ENCODE data around the gene GTF3C2. TPM values are rescaled to one million over a fixed set of nuclear protein-coding genes. Genes with fewer than 3 reads are reported as not detected.

GTF3C2 gene
- total and polyA plus RNA-seq, 12 donors: 30.6 to 73.9 (median 51.3) TPM

DNA sequence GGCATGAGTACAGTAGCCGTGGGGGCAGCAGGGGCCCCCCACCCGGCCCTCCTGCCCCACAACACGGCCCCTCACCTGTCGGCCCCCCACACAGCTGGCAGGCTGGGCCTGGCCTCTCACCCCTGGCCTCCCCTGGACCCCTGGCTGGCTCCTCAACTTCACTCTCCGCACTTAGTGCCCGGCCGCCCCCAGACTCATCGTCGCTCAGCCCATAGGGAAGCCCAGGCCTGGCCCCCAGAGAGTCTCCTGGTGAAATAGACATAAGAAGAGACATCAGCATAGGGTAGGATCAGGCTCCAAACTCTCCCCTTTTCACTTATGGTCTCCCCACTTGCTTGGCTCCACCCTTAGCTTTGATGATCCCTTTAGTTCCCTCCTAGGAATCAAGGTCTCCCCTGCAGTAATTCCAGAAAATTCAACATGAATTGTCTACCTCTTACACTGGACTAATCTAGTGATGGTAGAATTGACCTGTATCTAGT is 22.3 kb upstream of the GTF3C2 start:
- no peaks in the 10 kb centered on the region for H3K9me3 ChIP-seq (replicated peaks in 1 of 3)
- WGBS, 4 donors: 70 to 95% (median 82%) methylated on average over 6 to 9 of the region's 9 CpGs; no CpG with 5 or more reads in 1 of the 4 donors
- peak overlapping the region in 3 of 5 donors; percentile 56 to 94 (median 82) for H3K27ac ChIP-seq
- H3K4me1 ChIP-seq (replicated peaks in 1 of 2): peaks cover 4 to 23% of the 10 kb centered on the region in 2 donors
- H3K36me3 ChIP-seq (replicated peaks in 1 of 2): peaks cover 0 to 67% of the 10 kb centered on the region in 2 donors
- no peak for TF ChIP-seq POLR2A (IDR thresholded peaks at IDR 0.05)
- TF ChIP-seq, protein P1, sequence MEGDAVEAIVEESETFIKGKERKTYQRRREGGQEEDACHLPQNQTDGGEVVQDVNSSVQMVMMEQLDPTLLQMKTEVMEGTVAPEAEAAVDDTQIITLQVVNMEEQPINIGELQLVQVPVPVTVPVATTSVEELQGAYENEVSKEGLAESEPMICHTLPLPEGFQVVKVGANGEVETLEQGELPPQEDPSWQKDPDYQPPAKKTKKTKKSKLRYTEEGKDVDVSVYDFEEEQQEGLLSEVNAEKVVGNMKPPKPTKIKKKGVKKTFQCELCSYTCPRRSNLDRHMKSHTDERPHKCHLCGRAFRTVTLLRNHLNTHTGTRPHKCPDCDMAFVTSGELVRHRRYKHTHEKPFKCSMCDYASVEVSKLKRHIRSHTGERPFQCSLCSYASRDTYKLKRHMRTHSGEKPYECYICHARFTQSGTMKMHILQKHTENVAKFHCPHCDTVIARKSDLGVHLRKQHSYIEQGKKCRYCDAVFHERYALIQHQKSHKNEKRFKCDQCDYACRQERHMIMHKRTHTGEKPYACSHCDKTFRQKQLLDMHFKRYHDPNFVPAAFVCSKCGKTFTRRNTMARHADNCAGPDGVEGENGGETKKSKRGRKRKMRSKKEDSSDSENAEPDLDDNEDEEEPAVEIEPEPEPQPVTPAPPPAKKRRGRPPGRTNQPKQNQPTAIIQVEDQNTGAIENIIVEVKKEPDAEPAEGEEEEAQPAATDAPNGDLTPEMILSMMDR (IDR thresholded peaks at IDR 0.05): no peak
- H3K4me3 ChIP-seq: peak overlapping the region in 1 of 4 donors; percentile 81
- H3K27me3 ChIP-seq: no peaks in the 10 kb centered on the region
- peak in 2 of 7 donors; percentile 31 to 53 for DNase-seq
- intact Hi-C loops (cut with DNase I): no loop called here

GRCh38 chr2:27378096-27378808 is 21.7 kb upstream of the GTF3C2 start:
- no peaks in the 10 kb centered on the region for H3K9me3 ChIP-seq (replicated peaks in 1 of 3)
- H3K36me3 ChIP-seq (replicated peaks in 1 of 2): peaks cover 0 to 67% of the 10 kb centered on the region in 2 donors
- peaks cover 4 to 23% of the 10 kb centered on the region in 2 donors for H3K4me1 ChIP-seq (replicated peaks in 1 of 2)
- no peak overlapping the region for H3K4me3 ChIP-seq
- intact Hi-C loops (cut with DNase I): no loop called here
- no peak for TF ChIP-seq POLR2A (IDR thresholded peaks at IDR 0.05)
- TF ChIP-seq, protein P1 (IDR thresholded peaks at IDR 0.05): peak in 4 of 6 experiments; percentile 11 to 40 (median 30)
- peak in 6 of 7 donors; percentile 65 to 72 (median 70) for DNase-seq
- 65 to 79% (median 74%) methylated on average over 13 to 29 of the region's 29 CpGs for WGBS, 4 donors
- no peaks in the 10 kb centered on the region for H3K27me3 ChIP-seq
- H3K27ac ChIP-seq: peak overlapping the region in 2 of 5 donors; percentile 38 to 56

DNA sequence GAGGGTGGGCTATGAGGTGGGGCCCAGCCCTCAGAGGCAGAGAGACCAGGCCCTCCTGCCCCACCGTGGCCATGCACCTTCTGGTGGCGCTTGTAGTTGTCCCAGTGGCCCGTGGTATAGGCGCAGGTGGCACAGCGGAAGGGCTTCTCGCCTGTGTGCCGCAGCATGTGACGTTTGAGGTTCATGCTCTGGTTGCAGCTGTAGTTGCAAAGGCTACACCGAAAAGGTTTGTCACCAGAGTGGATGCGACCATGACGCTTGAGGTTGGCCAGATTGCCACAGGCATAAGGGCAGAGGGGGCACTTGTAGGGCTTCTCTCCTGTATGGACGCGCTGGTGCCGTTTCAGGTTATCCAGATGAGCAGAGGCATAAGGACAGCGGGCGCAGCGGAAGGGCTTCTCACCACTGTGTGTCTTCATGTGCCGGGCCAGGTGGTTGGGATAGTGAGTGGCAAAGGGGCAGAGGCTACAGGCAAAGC is 21.1 kb upstream of the GTF3C2 start:
- H3K36me3 ChIP-seq (replicated peaks in 1 of 2): peaks cover 0 to 68% of the 10 kb centered on the region in 2 donors
- no peaks in the 10 kb centered on the region for H3K27me3 ChIP-seq
- H3K4me3 ChIP-seq: no peak overlapping the region
- DNase-seq: peak in 4 of 7 donors; percentile 40 to 70 (median 54)
- no peaks in the 10 kb centered on the region for H3K9me3 ChIP-seq (replicated peaks in 1 of 3)
- H3K27ac ChIP-seq: peak overlapping the region in 2 of 5 donors; percentile 38 to 56
- WGBS, 4 donors: 69 to 86% (median 83%) methylated on average over 7 to 18 of the region's 18 CpGs
- H3K4me1 ChIP-seq (replicated peaks in 1 of 2): peaks cover 4 to 26% of the 10 kb centered on the region in 2 donors
- intact Hi-C loops (cut with DNase I): no loop called here
- TF ChIP-seq, protein P1 (IDR thresholded peaks at IDR 0.05): no peak
- no peak for TF ChIP-seq POLR2A (IDR thresholded peaks at IDR 0.05)

DNA sequence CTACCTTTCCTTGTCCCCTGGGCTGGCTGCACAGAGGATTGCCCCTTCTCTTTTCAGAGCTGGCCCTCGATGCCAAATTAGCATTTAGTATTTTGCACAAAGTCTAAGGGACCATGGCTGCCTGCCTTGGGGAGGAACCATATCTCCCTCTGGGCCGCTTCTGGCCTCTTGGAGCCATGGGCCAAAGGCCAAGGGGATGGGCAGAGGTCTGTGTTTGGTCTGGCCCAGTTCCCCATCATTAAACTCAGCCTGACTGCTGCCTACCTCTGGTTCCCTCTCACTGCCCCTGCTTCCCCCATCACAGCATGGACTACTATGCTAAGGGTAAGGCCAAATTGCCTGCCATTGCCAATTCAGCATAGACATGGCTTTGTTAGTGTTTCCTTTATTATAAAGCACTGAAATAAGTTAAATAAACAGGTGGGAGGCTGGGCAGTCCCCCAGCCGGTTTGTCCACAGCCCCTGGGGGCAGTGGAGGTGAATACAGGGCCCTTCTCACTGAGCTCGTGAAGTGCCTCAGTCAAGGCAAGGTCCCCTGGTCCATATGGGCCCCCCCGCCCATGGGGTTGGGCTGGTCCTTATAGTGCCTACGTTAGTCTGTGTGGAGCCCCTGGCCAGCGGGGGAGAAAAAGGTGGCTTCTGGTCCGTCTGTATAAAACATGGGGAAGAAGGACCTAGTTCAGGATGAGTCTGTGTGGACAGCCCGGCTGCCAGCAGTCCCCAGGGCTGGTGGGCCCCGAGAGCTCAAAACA is 20.5 kb upstream of the GTF3C2 start:
- H3K27ac ChIP-seq: no peak overlapping the region
- WGBS, 4 donors: 59 to 65% (median 64%) methylated on average over 5 to 10 of the region's 10 CpGs
- H3K27me3 ChIP-seq: no peaks in the 10 kb centered on the region
- H3K36me3 ChIP-seq (replicated peaks in 1 of 2): peaks cover 0 to 65% of the 10 kb centered on the region in 2 donors
- H3K4me1 ChIP-seq (replicated peaks in 1 of 2): peaks cover 5 to 32% of the 10 kb centered on the region in 2 donors
- TF ChIP-seq POLR2A (IDR thresholded peaks at IDR 0.05): no peak
- TF ChIP-seq, protein P1 (IDR thresholded peaks at IDR 0.05): no peak
- no peak overlapping the region for H3K4me3 ChIP-seq
- intact Hi-C loops (cut with DNase I): no loop called here
- no peaks in the 10 kb centered on the region for H3K9me3 ChIP-seq (replicated peaks in 1 of 3)
- peak in 1 of 7 donors; percentile 58 for DNase-seq

Data from adrenal gland (tissue), 12 donors.